Hepatocyte (in vitro differentiated cells): Measurements from ENCODE around the gene CROCC.

Experiments
- CTCF ChIP-seq: fragments of 200-600 bp; sonication (generic); IDR thresholded peaks from 2 replicates; pipeline ENCODE4 v1.5.1; 2016; ENCODE audit warnings: antibody characterized with exemption, mild to moderate bottlenecking; ENCODE audit not compliant: poor library complexity
- EZH2phosphoT487 ChIP-seq: fragments of 200-600 bp; sonication (generic); IDR thresholded peaks from one replicate; pipeline ENCODE4 v1.6.1; 2018; ENCODE audit warnings: antibody characterized with exemption, mild to moderate bottlenecking, low read depth, moderate library complexity; ENCODE audit not compliant: unreplicated experiment, severe bottlenecking

GRCh38 chr1:17021896-17022295 lies 100.2 kb downstream of the CROCC start:
- TF ChIP-seq EZH2phosphoT487 (no peak), CTCF (no peak)
